ENCODE data around the gene NR1H3. TPM values are rescaled to one million over a fixed set of nuclear protein-coding genes. Genes with fewer than 3 reads are reported as not detected.
A peak's percentile ranks its signal among the peaks of the same experiment; 100 is the strongest.

NR1H3 gene
- total RNA-seq, 1 donor from 2014 or later, result 13.6 TPM

GRCh38 chr11:47269829-47270305 lies 12.1 kb downstream of the NR1H3 start, which contains the start of gene MADD:
Gene MADD (plus strand): TSS chr11:47270133.
- DNase-seq, result peak; percentile 90

GRCh38 chr11:47270331-47271271 lies 12.8 kb downstream of the NR1H3 start:
- DNase-seq, result peak; percentile 35

- DNase-seq, result no peak
These were observed 13.5 kb downstream of the NR1H3 start for GRCh38 chr11:47271328-47271727.

GRCh38 chr11:47271961-47272661 lies 14.3 kb downstream of the NR1H3 start:
- DNase-seq, result peak; percentile 71

- DNase-seq, result peak; percentile 46
These were observed 14.9 kb downstream of the NR1H3 start for GRCh38 chr11:47272706-47273105.

GRCh38 chr11:47274495-47275235 lies 16.9 kb downstream of the NR1H3 start:
- no peak for DNase-seq

GRCh38 chr11:47276923-47277322 lies 19.1 kb downstream of the NR1H3 start:
- no peak for DNase-seq

- DNase-seq, result no peak
These were observed 20.3 kb downstream of the NR1H3 start for GRCh38 chr11:47278058-47278457.

- no peak for DNase-seq
These were observed 21.0 kb downstream of the NR1H3 start for GRCh38 chr11:47278769-47279168.

GRCh38 chr11:47280099-47280498 lies 22.3 kb downstream of the NR1H3 start:
- DNase-seq, result no peak

GRCh38 chr11:47280860-47281259 lies 23.1 kb downstream of the NR1H3 start:
- DNase-seq, result no peak

GRCh38 chr11:47282462-47282861 lies 24.7 kb downstream of the NR1H3 start:
- no peak for DNase-seq

- no peak for DNase-seq
These were observed 26.4 kb downstream of the NR1H3 start for GRCh38 chr11:47284151-47284550.

GRCh38 chr11:47285969-47286770 lies 28.4 kb downstream of the NR1H3 start:
- DNase-seq, result no peak

GRCh38 chr11:47288066-47288465 lies 30.3 kb downstream of the NR1H3 start:
- no peak for DNase-seq

GRCh38 chr11:47289856-47290255 lies 32.1 kb downstream of the NR1H3 start:
- no peak for DNase-seq

- no peak for DNase-seq
These were observed 37.6 kb downstream of the NR1H3 start for GRCh38 chr11:47295385-47295784.

GRCh38 chr11:47296045-47296444 lies 38.2 kb downstream of the NR1H3 start:
- no peak for DNase-seq

- no peak for DNase-seq
These were observed 41.3 kb downstream of the NR1H3 start for GRCh38 chr11:47299078-47299477.

- no peak for DNase-seq
These were observed 45.1 kb downstream of the NR1H3 start for GRCh38 chr11:47302853-47303252.

- no peak for DNase-seq
These were observed 48.1 kb downstream of the NR1H3 start for GRCh38 chr11:47305734-47306483.
